Activated CD4-positive, CD25-positive, alpha-beta regulatory T cell treated with anti-CD3 and anti-CD28 coated beads, Interleukin-2, amount 50 U/mL, for 72 hours (primary cell): ENCODE measurements around the gene GMEB1.
"Not testable (repeated sequence)": the region's sequence is repeated elsewhere in the genome, so short reads cannot be mapped to it uniquely, and the experiment has no call there.

Experiments
- DNase-seq: peaks from one replicate; pipeline ENCODE4 v3.0.0; 2021

GMEB1 gene

GRCh38 chr1:28675924-28676257 lies 7.3 kb downstream of the GMEB1 start:
- no peak for DNase-seq

DNA sequence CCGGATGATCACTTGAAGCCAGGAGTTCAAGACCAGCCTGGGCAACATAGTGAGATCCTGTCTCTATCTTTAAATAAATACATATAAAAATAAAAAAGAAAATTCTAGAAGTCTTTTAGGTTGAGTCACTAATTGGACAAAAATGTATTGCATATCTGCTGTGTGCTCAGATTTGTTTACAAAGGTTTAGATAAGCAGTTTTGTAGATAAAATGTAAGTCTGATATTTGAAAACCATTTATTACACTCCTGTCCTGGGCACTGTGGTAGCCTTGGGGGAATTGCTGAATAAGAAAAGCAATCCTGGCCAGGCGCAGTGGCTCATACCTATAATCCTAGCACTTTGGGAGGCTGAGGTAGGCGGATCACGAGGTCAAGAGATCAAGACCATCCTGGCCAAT lies 11.6 kb downstream of the GMEB1 start:
- DNase-seq = no peak

- DNase-seq = no peak
Observed at GRCh38 chr1:28682840-28683239, 14.3 kb downstream of the GMEB1 start.

- no peak for DNase-seq
Observed at GRCh38 chr1:28684937-28685336, 16.4 kb downstream of the GMEB1 start.

DNA sequence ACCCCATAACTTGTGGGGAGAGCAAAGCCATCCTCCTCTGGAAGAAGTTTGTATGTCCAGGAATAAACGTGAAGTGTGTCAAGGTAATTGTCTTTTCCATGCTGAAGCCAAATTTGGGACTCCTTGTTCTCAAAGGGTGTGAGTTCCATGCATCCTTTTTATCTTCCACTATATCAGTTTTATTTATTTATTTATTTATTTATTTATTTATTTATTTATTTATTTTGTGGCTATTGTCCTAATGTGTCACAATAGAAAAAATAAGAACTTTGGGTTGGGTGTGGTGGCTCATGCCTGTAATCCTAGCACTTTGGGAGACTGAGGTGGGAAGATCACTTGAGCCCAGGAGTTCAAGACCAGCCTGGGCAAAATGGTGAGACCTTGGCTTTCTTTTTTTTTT lies 23.0 kb downstream of the GMEB1 start:
- DNase-seq = not testable (repeated sequence)

GRCh38 chr1:28703629-28704028 lies 35.0 kb downstream of the GMEB1 start:
- no peak for DNase-seq

DNA sequence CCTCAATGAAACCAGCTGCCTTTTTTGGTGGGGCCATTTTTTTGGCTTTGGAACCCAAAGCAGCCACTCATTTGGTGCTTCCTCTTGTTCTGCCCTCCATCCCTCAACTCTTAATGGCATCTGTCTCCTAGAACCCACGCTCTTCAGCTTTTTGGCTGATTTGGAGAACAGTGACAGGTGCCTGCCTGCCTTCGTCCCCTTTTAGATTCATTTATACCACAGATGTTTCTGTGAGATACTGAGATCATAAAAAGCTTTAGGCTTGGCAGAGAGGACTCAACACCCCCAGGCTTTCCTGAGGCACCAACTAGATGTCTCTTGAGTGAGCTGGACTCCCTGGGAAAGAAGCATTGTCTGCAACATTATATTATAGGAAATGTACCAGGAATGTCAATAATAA lies 47.8 kb downstream of the GMEB1 start:
- DNase-seq = no peak

DNA sequence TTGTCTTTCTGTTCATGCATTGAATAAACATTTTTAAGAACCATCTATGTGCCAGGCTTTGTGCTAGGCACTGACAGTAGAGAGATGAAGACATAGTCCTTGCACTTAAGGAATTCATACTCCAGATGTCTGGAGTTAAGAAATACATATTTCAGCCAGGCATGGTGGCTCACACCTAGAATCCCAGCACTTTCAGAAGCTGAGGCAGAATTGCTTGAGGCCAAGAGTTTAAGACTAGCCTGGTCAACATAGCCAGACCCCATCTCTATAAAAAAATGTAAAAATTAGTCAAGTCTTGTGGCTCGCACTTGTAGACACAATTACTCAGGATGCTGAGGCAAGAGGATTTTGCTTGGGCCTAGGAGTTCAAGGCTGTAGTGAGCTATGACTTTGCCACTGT lies 49.6 kb downstream of the GMEB1 start:
- DNase-seq = no peak

DNA sequence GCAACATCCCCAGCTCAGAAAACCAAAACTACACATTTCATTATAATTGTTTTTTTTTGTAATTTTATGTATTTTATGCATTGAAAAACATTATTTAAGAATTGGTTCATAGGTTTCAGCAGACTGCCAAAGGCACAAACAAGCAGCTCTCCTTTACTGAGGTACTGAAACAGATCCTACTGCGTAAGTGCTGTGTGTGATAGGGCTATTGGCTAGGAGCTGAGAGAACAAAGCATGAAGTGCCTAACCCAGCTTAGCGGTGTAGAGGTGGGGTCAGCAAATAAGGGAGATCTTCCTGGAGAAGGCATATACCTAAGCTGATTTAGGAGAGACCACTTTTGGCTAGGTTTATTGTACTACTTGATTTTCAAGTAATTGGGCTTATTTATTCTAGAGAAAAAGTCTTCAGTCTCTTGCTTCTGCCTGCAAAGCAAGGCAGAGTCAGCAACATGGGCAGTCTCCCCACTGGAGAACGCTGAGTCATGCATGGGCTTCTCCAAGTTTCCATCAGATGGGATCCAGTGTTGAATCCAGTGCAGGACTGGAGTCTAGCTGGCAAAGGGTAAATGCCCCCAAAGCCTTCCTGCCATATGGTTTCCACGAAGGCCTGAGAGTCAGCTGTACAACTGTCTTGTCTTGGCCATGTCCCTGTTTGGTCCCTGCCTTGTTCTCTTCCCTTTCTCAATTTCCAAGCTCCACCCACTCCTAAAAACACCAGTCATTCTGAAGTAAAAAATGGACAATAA lies 50.2 kb downstream of the GMEB1 start:
- DNase-seq = no peak

DNA sequence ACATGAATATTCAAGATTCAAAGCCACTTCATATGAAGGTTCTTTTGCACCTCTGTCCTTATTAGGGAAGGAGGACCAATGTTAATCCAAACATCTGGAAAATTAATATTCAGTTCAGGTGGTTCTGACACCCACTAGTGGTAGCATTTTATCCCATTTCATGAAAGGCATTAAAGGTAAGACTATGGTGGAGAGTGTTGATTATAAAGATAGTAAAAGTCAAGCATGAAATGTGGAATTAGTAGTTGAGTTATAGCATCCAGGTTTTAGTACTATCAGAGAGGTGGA lies 50.7 kb downstream of the GMEB1 start:
- no peak for DNase-seq

DNA sequence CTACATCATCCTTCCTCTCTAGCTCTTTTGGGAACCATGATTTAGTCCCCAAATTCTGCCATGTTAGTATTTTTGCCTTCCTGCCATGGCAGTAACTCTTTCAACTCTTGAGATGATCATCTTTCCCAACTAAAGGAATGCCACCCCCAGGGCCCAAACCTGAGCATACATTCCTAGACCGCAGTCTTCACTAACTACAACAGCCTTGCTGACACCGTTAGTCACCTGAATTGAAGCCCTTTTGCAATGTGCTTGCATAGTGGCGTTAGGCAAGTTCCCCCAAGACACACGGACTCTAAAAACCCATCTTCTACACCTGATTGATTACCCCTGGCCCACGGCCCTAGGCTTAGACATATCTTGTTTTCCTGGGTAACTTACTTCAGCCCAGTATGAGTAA lies 51.8 kb downstream of the GMEB1 start:
- no peak for DNase-seq

GRCh38 chr1:28721927-28722326 lies 53.3 kb downstream of the GMEB1 start:
- DNase-seq = not testable (repeated sequence)

- not testable (repeated sequence) for DNase-seq
Observed at GRCh38 chr1:28725365-28725764, 56.8 kb downstream of the GMEB1 start.

DNA sequence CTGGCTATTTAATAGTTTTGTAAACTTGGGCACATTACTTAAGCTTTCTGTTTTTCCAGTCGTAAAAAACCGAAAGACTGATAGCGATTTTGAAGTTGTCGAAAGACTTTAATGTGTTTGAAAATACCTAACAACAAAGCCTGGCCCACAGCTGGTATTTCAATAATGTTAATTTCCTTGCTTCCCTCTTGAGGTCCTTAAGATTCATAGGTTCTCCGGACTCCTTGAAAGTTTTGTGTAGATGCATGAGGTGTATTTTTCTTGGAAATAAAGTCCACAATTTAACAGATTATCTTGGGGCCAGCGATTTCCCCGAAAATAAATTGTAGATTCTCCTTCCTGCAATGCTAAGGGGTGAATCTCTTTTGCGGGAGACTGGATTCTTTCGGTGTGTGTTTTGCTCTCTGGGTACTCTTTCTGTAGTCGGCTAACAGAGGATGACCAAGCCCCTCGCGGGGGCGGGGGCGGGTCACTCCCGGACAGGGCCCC lies 67.4 kb downstream of the GMEB1 start:
- no peak for DNase-seq

DNA sequence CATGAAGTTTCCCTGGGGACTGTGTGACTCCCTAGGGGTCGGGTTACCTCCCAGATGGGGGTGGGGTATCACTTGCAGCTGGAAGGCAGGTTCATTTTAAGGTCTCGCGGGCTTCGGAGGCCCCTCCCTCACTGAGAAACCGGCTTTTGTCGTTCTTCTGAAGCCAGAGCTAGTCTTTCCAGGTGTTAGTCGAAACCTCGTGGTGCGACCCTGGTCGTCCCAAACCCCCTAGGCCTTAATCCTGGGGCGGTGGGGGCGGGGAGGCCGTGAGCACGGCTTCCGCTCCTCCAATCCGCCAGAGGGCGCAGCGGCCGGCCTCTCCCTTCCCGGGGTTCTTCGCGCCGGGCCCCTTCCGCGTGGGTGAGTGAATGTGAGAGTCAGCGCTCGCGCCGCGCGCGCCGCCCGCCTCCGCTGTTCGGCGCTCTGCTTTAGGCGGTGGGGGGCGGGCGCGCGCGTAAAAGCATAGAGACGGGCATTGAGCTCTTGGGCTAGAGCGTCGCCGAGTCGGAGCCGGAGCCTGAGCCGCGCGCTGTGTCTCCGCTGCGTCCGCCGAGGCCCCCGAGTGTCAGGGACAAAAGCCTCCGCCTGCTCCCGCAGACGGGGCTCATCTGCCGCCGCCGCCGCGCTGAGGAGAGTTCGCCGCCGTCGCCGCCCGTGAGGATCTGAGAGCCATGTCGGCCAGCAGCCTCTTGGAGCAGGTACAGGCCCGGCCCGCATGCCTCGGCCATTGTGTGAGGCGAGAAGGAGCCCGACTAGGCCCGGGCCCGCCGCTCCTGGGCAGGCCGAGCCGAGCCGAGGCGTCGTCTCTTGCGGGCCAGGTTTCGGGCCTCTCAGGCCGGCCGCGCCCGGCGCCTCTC lies 68.1 kb downstream of the GMEB1 start, which contains the start of gene YTHDF2:
YTHDF2 (plus strand) TSS at position 491 of the 857 bp plus-strand sequence; CDS start at position 672, 181 bp downstream.
- peak; percentile 99 for DNase-seq

DNA sequence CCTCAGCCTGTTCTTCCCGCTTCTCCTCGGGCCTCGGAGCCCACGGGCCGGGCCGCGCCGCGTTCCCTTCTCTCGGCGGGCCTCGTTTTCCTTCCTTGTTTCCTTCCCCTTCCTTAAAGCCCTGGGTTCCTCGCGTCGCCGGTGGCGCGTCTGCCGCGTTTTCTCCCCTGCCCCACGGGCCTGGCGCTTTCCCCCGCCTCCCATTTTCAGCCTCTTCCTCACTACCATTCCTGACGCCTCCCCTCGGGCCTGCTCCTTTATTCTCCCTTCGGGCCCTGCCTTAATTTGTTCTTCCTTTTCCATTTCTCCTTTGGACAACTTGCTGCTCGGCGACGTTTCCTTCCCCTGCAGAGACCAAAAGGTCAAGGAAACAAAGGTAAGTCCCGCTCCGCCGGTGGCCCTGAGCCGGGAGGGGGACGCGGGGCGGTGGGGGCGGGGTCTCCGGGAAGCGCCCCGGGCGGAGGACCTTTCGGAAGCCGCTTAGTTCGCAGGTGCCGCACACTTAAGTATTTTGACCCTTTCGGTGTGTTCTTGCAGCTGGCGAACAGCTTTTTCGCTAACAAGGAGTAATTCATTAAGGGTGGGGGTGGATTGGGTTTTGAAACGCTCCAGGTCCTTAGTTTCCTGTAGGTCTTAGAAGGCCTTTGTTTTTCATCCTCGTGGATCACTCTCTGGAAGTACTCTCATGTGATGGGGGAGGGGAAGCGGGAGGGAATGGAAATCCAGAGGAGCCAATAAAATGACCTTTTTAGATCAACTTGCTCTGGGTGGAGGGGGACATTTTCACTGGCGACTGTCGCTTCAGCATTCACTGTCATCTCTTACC lies 68.9 kb downstream of the GMEB1 start:
- DNase-seq = peak; percentile 50

DNA sequence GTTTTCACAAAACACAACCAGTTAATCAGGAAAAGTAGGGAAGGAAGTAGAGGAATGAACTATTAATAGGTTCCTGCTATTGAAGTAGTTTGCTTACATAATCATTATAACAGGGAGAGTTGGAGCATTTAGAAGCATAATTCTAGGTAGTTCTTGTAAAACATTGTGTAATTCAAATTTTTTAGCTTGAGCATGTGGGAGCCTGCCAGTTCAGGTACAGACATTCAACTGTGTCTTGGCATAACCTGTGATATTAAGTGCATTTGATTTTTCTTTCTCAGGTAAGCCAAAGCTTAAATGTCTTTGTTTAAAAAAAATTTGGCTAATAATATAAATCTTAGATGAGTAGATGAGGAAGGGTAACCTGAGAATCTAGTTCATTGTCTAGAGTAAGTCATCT lies 71.5 kb downstream of the GMEB1 start:
- DNase-seq = no peak

DNA sequence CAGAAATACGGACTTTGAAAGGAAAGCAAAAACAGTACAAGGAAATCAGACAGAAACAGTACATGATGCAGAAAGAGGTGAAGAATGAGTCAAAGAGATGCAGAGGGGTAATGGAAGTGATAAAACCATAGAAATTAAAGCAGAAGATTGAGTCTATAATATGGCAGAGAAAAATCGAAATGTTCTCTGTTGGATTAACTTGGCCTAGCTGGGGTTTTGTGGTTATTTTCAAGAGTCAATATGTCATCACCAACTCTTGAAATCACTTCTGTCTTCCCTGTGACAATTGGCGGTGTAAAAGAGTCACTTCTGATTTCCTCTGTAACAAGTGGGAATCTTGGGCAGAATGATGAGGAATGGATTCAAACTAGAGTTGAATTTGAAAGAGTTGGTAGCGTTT lies 75.6 kb downstream of the GMEB1 start:
- DNase-seq = no peak

DNA sequence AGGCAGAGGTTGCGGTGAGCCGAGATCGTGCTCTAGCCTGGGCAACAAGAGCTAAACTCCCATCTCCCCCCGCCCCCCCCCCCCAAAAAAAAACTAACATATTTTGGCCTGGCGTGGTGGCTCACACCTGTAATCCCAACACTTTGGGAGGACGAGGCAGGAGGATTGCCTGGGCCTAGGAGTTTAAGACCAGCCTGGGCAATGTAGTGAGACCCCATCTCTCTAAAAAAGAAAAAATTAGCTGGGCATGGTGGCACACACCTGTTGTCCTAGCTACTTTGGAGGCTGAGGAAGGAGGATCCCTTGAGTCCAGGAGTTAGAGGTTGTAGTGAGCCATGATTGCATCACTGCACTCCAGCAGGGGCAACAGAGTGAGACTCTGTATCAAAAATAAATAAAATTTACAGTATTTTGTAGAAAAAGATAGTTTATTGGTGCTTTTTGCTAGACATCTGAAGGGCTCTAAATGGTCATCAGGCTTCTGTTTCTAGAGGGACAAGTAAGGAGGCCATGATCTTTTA lies 77.1 kb downstream of the GMEB1 start:
- no peak for DNase-seq

DNA sequence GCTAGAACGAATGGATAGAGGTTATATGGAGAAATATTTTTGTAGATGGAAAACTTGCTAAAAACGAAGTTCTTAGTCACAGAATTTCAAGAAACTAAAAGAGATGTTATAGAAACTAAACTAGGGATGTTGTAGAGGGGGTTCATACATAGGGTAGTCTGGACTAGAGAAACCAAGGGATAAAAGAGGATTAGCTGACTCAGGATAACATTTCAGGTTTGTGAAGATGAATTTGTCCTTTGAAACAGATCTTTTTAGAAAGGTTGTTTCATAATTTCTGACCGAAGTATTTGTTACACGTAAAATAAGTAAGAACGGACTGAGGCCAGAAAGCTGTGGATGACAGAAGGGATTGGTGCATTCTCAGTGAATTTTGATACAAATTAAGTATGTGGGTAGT lies 81.7 kb downstream of the GMEB1 start:
- DNase-seq = no peak

DNA sequence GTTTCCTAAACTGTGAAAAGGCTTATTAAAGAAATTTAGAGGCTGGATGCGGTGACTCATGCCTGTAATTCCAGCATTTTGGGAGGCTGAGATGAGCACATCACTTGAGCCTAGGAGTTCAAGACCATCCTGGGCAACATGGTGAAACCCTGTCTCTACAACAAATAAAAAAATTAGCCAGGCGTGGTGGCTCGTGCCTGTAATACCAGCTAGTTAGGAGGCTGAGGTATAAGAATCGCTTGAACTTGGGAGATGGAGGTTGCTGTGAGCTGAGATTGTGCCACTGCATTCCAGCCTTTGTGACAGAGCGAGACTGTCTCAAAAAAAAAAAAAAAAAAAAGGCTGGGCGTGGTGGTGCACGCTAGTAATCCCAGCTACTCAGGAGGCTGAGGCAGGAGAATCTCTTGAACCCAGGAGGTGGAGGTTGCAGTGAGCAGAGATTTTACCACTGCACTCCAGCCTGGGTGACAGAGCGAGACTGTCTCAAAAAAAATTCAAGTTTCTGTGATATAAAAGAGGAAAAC lies 82.2 kb downstream of the GMEB1 start:
- DNase-seq = not testable (repeated sequence)

- no peak for DNase-seq
Observed at GRCh38 chr1:28751315-28752060, 82.9 kb downstream of the GMEB1 start.
